SK-N-SH treated with all-trans-retinoic acid at 6 μM for 48 hours (cell line): ENCODE results near the gene UNKL.

ENCODE experiments used
- ATAC-seq: fragments of 200-7000 bp; cut with Tn5 transposase; 3 replicates; pipeline ENCODE4 v1.9.1; 2020; ENCODE audit warnings: mild to moderate bottlenecking, moderate library complexity
- BACH2 ChIP-seq: fragments of 250-450 bp; sonication (Bioruptor Pico); IDR thresholded peaks from 2 replicates; pipeline ENCODE4 v1.9.0; 2021; ENCODE audit warnings: mild to moderate bottlenecking, borderline replicate concordance
- CSDC2 ChIP-seq: fragments of 250-450 bp; sonication (Bioruptor Pico); IDR thresholded peaks from 2 replicates; pipeline ENCODE4 v1.5.0; 2020; ENCODE audit warnings: mild to moderate bottlenecking, moderate library complexity
- GLIS3 ChIP-seq: fragments of 250-450 bp; sonication (Bioruptor Pico); IDR thresholded peaks from 2 replicates; pipeline ENCODE4 v1.5.0; 2020; ENCODE audit warnings: mild to moderate bottlenecking, moderate library complexity
- ISL1 ChIP-seq: fragments of 250-450 bp; sonication (Bioruptor Pico); IDR thresholded peaks from 2 replicates; pipeline ENCODE4 v2.1.2; 2022; ENCODE audit warnings: mild to moderate bottlenecking, moderate library complexity
- OSR1 ChIP-seq: fragments of 250-450 bp; sonication (Bioruptor Pico); IDR thresholded peaks from 2 replicates; pipeline ENCODE4 v1.8.0; 2022; ENCODE audit warnings: moderate library complexity, mild to moderate bottlenecking, inconsistent platforms
- PPARA ChIP-seq: fragments of 250-450 bp; sonication (Bioruptor Pico); IDR thresholded peaks from 2 replicates; pipeline ENCODE4 v1.5.0; 2020; ENCODE audit warnings: mild to moderate bottlenecking, borderline replicate concordance
- RARB ChIP-seq: fragments of 250-450 bp; sonication (Bioruptor Pico); IDR thresholded peaks from 2 replicates; pipeline ENCODE4 v1.8.0; 2021; ENCODE audit warnings: mild to moderate bottlenecking, moderate library complexity
- SNAI2 ChIP-seq: fragments of 250-450 bp; sonication (Bioruptor Pico); IDR thresholded peaks from 2 replicates; pipeline ENCODE4 v1.5.0; 2020; ENCODE audit warnings: mild to moderate bottlenecking, moderate library complexity
- TCF4 ChIP-seq: fragments of 250-450 bp; sonication (Bioruptor Pico); IDR thresholded peaks from 2 replicates; pipeline ENCODE4 v1.8.0; 2021; ENCODE audit warnings: mild to moderate bottlenecking, moderate library complexity, borderline replicate concordance
- TOX ChIP-seq: fragments of 250-450 bp; sonication (Bioruptor Pico); IDR thresholded peaks from 2 replicates; pipeline ENCODE4 v1.8.0; 2021; ENCODE audit warnings: mild to moderate bottlenecking, moderate library complexity, borderline replicate concordance
- ZC3H10 ChIP-seq: fragments of 250-450 bp; sonication (Bioruptor Pico); IDR thresholded peaks from 2 replicates; pipeline ENCODE4 v1.5.1; 2021; ENCODE audit warnings: mild to moderate bottlenecking, moderate library complexity
- ZFP30 ChIP-seq: fragments of 450-650 bp; formaldehyde crosslinking; IDR thresholded peaks from 2 replicates; pipeline ENCODE4 v1.5.0; 2022; ENCODE audit warnings: mild to moderate bottlenecking, moderate library complexity
- ZNF565 ChIP-seq: fragments of 450-650 bp; formaldehyde crosslinking; conservative IDR thresholded peaks from 2 replicates; pipeline ENCODE4 v1.5.0; 2020; ENCODE audit warnings: low read depth, mild to moderate bottlenecking, moderate library complexity
- ZNF8 ChIP-seq: fragments of 450-650 bp; formaldehyde crosslinking; IDR thresholded peaks from 2 replicates; pipeline ENCODE4 v1.5.0; 2020; ENCODE audit warnings: mild to moderate bottlenecking, moderate library complexity
- TF ChIP-seq, protein P1 (sequence below): fragments of 250-450 bp; sonication (Bioruptor Pico); IDR thresholded peaks from 2 replicates; pipeline ENCODE4 v1.5.1; 2020; ENCODE audit warnings: low read depth, mild to moderate bottlenecking, moderate library complexity
- TF ChIP-seq, protein P2 (sequence below): fragments of 250-450 bp; sonication (Bioruptor Pico); IDR thresholded peaks from 2 replicates; pipeline ENCODE4 v1.8.0; 2020; ENCODE audit warnings: mild to moderate bottlenecking, moderate library complexity, borderline replicate concordance
- TF ChIP-seq, protein P3 (sequence below): fragments of 250-450 bp; sonication (Bioruptor Pico); IDR thresholded peaks from 2 replicates; pipeline ENCODE4 v1.5.1; 2021; ENCODE audit warnings: mild to moderate bottlenecking, moderate library complexity
- TF ChIP-seq, protein P4 (sequence below): fragments of 250-450 bp; sonication (Bioruptor Pico); IDR thresholded peaks from 2 replicates; pipeline ENCODE4 v1.8.0; 2021; ENCODE audit warnings: low read depth, mild to moderate bottlenecking, moderate library complexity, borderline replicate concordance

The UNKL gene

DNA sequence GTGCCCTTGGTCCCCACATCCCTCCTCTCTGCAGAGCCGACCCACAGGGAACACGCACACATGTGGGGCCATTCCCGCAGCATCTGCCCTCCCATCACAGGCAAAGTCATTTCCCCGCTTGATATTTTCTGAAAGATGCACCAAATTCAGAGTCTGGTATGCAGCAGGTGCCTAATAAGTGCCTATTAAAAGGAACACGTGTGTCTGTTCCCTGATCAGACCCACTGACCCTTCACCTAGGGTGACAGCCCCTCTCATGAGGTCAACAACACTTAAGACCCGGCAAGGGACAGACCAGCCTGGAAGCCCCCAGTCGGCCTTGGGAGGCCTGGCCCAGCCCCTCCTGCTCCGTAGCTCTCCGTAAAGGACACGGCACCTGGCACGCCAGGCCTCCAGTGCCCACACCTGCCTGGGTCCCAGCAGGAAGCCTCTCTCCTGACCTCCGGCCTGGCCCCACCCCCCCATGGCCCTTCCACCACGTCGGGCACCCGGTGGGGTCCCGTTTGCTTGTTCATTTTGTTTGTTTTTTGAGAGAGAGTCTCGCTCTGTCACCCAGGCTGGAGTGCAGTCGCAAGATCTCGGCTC is 20.0 kb downstream of the UNKL start:
- ATAC-seq, result no peak
- TF ChIP-seq GLIS3 (CRISPR knock-in tag) (no peak), TOX (no peak), TCF4 (no peak), ISL1 (CRISPR knock-in tag) (no peak), RARB (CRISPR knock-in tag) (no peak)
- TF ChIP-seq, protein P1, sequence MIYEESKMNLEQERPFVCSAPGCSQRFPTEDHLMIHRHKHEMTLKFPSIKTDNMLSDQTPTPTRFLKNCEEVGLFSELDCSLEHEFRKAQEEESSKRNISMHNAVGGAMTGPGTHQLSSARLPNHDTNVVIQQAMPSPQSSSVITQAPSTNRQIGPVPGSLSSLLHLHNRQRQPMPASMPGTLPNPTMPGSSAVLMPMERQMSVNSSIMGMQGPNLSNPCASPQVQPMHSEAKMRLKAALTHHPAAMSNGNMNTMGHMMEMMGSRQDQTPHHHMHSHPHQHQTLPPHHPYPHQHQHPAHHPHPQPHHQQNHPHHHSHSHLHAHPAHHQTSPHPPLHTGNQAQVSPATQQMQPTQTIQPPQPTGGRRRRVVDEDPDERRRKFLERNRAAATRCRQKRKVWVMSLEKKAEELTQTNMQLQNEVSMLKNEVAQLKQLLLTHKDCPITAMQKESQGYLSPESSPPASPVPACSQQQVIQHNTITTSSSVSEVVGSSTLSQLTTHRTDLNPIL (CRISPR knock-in tag), result no peak
- TF ChIP-seq, protein P2, sequence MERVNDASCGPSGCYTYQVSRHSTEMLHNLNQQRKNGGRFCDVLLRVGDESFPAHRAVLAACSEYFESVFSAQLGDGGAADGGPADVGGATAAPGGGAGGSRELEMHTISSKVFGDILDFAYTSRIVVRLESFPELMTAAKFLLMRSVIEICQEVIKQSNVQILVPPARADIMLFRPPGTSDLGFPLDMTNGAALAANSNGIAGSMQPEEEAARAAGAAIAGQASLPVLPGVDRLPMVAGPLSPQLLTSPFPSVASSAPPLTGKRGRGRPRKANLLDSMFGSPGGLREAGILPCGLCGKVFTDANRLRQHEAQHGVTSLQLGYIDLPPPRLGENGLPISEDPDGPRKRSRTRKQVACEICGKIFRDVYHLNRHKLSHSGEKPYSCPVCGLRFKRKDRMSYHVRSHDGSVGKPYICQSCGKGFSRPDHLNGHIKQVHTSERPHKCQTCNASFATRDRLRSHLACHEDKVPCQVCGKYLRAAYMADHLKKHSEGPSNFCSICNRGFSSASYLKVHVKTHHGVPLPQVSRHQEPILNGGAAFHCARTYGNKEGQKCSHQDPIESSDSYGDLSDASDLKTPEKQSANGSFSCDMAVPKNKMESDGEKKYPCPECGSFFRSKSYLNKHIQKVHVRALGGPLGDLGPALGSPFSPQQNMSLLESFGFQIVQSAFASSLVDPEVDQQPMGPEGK (CRISPR knock-in tag), result no peak

DNA sequence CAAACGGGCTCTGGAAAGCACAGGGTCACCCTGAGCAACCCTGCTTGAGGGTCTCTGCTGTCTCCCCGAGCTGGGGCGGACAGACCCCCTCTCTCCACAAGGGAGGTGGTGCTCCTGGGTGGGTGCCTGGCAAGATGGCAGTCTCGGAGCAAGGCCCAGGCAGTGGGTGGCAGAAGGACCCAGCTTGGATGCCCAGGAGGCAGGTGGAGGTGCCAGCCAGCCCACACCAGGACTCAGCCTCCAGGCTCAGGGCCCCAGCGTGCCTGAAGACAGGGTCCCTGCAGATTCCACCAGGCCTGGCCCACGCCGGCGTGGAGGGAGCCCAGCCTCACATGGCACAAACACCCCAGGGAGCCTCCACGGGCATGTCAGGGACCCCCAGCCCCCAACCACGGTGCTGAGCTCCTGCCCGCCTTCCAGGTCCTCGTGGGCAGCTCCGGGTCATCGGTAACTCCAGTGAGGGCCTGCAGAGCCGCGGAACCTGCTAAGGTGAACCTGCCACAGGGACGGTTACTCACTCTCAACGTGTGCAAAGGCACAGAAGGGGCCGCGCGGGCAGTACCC is 20.8 kb downstream of the UNKL start:
- ATAC-seq, result no peak
- no peak for TF ChIP-seq BACH2 (CRISPR knock-in tag)
- TF ChIP-seq ZFP30 (CRISPR knock-in tag), result no peak
- TF ChIP-seq ISL1 (CRISPR knock-in tag), result no peak
- no peak for TF ChIP-seq SNAI2 (CRISPR knock-in tag)
- no peak for TF ChIP-seq ZNF8 (CRISPR knock-in tag)
- TF ChIP-seq, protein P3, sequence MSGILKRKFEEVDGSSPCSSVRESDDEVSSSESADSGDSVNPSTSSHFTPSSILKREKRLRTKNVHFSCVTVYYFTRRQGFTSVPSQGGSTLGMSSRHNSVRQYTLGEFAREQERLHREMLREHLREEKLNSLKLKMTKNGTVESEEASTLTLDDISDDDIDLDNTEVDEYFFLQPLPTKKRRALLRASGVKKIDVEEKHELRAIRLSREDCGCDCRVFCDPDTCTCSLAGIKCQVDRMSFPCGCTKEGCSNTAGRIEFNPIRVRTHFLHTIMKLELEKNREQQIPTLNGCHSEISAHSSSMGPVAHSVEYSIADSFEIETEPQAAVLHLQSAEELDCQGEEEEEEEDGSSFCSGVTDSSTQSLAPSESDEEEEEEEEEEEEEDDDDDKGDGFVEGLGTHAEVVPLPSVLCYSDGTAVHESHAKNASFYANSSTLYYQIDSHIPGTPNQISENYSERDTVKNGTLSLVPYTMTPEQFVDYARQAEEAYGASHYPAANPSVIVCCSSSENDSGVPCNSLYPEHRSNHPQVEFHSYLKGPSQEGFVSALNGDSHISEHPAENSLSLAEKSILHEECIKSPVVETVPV (CRISPR knock-in tag), result no peak
- no peak for TF ChIP-seq PPARA (CRISPR knock-in tag)
- no peak for TF ChIP-seq RARB (CRISPR knock-in tag)
- TF ChIP-seq CSDC2 (CRISPR knock-in tag), result no peak
- TF ChIP-seq ZC3H10, result no peak
- no peak for TF ChIP-seq TOX

DNA sequence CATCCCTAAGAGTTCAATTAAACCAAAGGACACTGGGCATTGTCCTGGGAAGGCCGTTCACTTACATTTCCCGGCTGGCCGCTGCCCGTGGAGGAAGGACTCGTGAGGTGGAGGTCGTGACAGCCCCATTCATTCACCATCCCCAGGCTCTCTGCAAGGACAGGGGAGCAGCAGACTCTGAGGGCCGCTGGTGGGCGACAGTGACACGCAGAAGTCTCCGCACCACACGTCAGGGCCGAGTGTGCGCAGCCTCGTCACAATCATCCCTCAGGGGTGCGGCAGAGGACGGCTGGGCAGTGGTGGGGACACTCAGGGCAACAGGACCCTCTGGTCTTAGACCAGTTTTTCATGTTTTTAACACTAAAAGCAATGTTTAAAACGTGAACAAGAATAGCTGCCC is 21.7 kb downstream of the UNKL start:
- no peak for ATAC-seq
- TF ChIP-seq ZFP30 (CRISPR knock-in tag) (no peak), OSR1 (CRISPR knock-in tag) (no peak), ZNF565 (CRISPR knock-in tag) (no peak), PPARA (CRISPR knock-in tag) (no peak), ISL1 (CRISPR knock-in tag) (no peak)
- TF ChIP-seq, protein P4, sequence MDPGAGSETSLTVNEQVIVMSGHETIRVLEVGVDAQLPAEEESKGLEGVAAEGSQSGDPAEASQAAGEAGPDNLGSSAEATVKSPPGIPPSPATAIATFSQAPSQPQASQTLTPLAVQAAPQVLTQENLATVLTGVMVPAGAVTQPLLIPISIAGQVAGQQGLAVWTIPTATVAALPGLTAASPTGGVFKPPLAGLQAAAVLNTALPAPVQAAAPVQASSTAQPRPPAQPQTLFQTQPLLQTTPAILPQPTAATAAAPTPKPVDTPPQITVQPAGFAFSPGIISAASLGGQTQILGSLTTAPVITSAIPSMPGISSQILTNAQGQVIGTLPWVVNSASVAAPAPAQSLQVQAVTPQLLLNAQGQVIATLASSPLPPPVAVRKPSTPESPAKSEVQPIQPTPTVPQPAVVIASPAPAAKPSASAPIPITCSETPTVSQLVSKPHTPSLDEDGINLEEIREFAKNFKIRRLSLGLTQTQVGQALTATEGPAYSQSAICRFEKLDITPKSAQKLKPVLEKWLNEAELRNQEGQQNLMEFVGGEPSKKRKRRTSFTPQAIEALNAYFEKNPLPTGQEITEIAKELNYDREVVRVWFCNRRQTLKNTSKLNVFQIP (CRISPR knock-in tag), result no peak
- TF ChIP-seq, protein P3 (CRISPR knock-in tag), result no peak
- TF ChIP-seq, protein P1 (CRISPR knock-in tag), result no peak
